AG09319 (cell line): Measurements from ENCODE around the gene NSD2.
"Not testable (repeated sequence)": the region's sequence is repeated elsewhere in the genome, so short reads cannot be mapped to it uniquely, and the experiment has no call there.

Source experiments
- DNase-seq: peaks from one replicate; pipeline ENCODE4 v3.0.0-alpha.2; 2010; ENCODE audit warnings: low read depth; ENCODE audit errors: extremely low read depth
- CTCF ChIP-seq: IDR thresholded peaks from 2 replicates; pipeline ENCODE4 v1.5.1; 2011; ENCODE audit warnings: low read depth, mild to moderate bottlenecking, inconsistent platforms, low read length, moderate library complexity

The NSD2 gene

GRCh38 chr4:1843852-1844251 lies 27.3 kb upstream of the NSD2 start:
- TF ChIP-seq CTCF, result no peak
- no peak for DNase-seq

GRCh38 chr4:1844618-1845017 lies 26.6 kb upstream of the NSD2 start:
- not testable (repeated sequence) for DNase-seq

- no peak for TF ChIP-seq CTCF
- no peak for DNase-seq
Observed at GRCh38 chr4:1846580-1846979, 24.6 kb upstream of the NSD2 start.

GRCh38 chr4:1850276-1850675 lies 20.9 kb upstream of the NSD2 start:
- TF ChIP-seq CTCF, result no peak
- DNase-seq, result no peak

- no peak for TF ChIP-seq CTCF
- no peak for DNase-seq
Observed at GRCh38 chr4:1851160-1851559, 20.0 kb upstream of the NSD2 start.

GRCh38 chr4:1851575-1852410 lies 19.4 kb upstream of the NSD2 start:
- no peak for TF ChIP-seq CTCF
- DNase-seq, result no peak

- no peak for TF ChIP-seq CTCF
- DNase-seq, result no peak
Observed at GRCh38 chr4:1852904-1853623, 18.1 kb upstream of the NSD2 start.

GRCh38 chr4:1854752-1855151 lies 16.4 kb upstream of the NSD2 start:
- no peak for DNase-seq

More at GRCh38 chr4:1854752-1855151, 16.4 kb upstream of the NSD2 start:
- no peak for TF ChIP-seq CTCF
